Caki2 (cell line): ENCODE results near the gene ABCC3. TPM values are rescaled to one million over a fixed set of nuclear protein-coding genes. Genes with fewer than 3 reads are reported as not detected.

Experiments
- DNase-seq: peaks from one replicate; pipeline ENCODE4 v3.0.0-alpha.2; 2015; ENCODE audit warnings: low read depth
- in situ Hi-C: cut with HindIII; loops from 2 replicates; pipeline ENCODE4 v1.10.0; 2016; ENCODE audit warnings: low sequenced_read_pairs, low pct_unique_long_range_greater_than_20kb, mixed read lengths
- total RNA-seq: library from RNA; depleted of rRNA; stranded (reverse); fragments of >200 nt; shearing (Covaris generic); gene quantifications from 2 replicates; pipeline ENCODE4 v1.2.3, GENCODE V29; 2014; ENCODE audit warnings: low replicate concordance

ABCC3 gene
- total RNA-seq, 1 experiment from 2014 or later = 67.8 TPM

GRCh38 chr17:50636804-50637195 lies 2.1 kb downstream of the ABCC3 start:
- no peak for DNase-seq
- in situ Hi-C loops = loop anchor here (5.0 kb wide), 1 partner anchor 66 kb away; no protein-coding TSS in a partner anchor

GRCh38 chr17:50637829-50638605 lies 3.3 kb downstream of the ABCC3 start:
- in situ Hi-C loops = loop anchor here (5.0 kb wide), 1 partner anchor 64 kb away; no protein-coding TSS in a partner anchor
- DNase-seq = no peak

GRCh38 chr17:50638606-50638965 lies 3.9 kb downstream of the ABCC3 start:
- no peak for DNase-seq
- in situ Hi-C loops = loop anchor here (5.0 kb wide), 1 partner anchor 64 kb away; no protein-coding TSS in a partner anchor

- peak; percentile 98 for DNase-seq
- in situ Hi-C loops = loop anchor here (5.0 kb wide), 1 partner anchor 63 kb away; no protein-coding TSS in a partner anchor
Measured at GRCh38 chr17:50638966-50639713, 4.5 kb downstream of the ABCC3 start.

GRCh38 chr17:50640686-50641351 lies 6.1 kb downstream of the ABCC3 start:
- DNase-seq = peak; percentile 89

GRCh38 chr17:50641357-50641756 lies 6.7 kb downstream of the ABCC3 start:
- in situ Hi-C loops = no loop called here
- no peak for DNase-seq

More at GRCh38 chr17:50640686-50641351, 6.1 kb downstream of the ABCC3 start:
- in situ Hi-C loops = no loop called here

- in situ Hi-C loops = no loop called here
- no peak for DNase-seq
Measured at GRCh38 chr17:50642071-50642721, 7.5 kb downstream of the ABCC3 start.

GRCh38 chr17:50642722-50643656 lies 8.3 kb downstream of the ABCC3 start:
- in situ Hi-C loops = no loop called here
- DNase-seq = peak; percentile 75

GRCh38 chr17:50645748-50646682 lies 11.3 kb downstream of the ABCC3 start:
- DNase-seq = no peak
- in situ Hi-C loops = no loop called here

- DNase-seq = no peak
- in situ Hi-C loops = no loop called here
Measured at GRCh38 chr17:50647187-50647586, 12.5 kb downstream of the ABCC3 start.

GRCh38 chr17:50649042-50649908 lies 14.6 kb downstream of the ABCC3 start:
- no peak for DNase-seq
- in situ Hi-C loops = no loop called here

- DNase-seq = no peak
- in situ Hi-C loops = no loop called here
Measured at GRCh38 chr17:50651661-50652060, 17.0 kb downstream of the ABCC3 start.

GRCh38 chr17:50653738-50654137 lies 19.1 kb downstream of the ABCC3 start:
- in situ Hi-C loops = no loop called here
- DNase-seq = no peak

- DNase-seq = no peak
- in situ Hi-C loops = no loop called here
Measured at GRCh38 chr17:50656509-50656908, 21.8 kb downstream of the ABCC3 start.

- no peak for DNase-seq
- in situ Hi-C loops = no loop called here
Measured at GRCh38 chr17:50657054-50657453, 22.4 kb downstream of the ABCC3 start.

- in situ Hi-C loops = no loop called here
- no peak for DNase-seq
Measured at GRCh38 chr17:50657627-50658026, 22.9 kb downstream of the ABCC3 start.
